ENCODE results near the gene SAMD4A.

Gene SAMD4A

DNA sequence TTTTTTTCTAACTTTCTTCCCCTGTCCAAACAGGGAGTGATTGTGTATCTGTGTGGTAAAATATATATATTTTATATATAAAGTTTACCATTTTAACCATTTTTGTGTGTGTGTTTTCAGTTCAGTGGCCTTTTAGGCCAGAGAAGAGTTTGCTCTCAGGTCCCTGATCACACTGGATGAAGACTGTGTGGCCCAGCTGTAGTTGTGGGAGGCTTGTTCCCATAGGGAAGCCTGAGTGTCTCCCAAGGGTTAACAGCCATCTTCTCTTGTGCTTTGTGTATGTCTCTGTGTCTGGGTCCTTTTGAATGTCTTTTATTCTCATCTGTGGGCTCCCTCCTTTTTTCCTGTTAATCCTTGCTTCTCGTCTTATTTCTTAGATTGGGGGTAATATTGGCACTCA, 33.8 kb upstream of the SAMD4A start:
- in situ Hi-C loops (cut with HindIII; ENCODE audit: low sequenced_read_pairs) = no loop called here
- H3K4me3 ChIP-seq (ENCODE audit: low read depth, low read length) = no peak overlapping the region
- TF ChIP-seq, protein P1, sequence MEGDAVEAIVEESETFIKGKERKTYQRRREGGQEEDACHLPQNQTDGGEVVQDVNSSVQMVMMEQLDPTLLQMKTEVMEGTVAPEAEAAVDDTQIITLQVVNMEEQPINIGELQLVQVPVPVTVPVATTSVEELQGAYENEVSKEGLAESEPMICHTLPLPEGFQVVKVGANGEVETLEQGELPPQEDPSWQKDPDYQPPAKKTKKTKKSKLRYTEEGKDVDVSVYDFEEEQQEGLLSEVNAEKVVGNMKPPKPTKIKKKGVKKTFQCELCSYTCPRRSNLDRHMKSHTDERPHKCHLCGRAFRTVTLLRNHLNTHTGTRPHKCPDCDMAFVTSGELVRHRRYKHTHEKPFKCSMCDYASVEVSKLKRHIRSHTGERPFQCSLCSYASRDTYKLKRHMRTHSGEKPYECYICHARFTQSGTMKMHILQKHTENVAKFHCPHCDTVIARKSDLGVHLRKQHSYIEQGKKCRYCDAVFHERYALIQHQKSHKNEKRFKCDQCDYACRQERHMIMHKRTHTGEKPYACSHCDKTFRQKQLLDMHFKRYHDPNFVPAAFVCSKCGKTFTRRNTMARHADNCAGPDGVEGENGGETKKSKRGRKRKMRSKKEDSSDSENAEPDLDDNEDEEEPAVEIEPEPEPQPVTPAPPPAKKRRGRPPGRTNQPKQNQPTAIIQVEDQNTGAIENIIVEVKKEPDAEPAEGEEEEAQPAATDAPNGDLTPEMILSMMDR (IDR thresholded peaks at IDR 0.05; ENCODE audit: low read depth, low read length, missing control alignments) = no peak
- DNase-seq (ENCODE audit: low read depth) = no peak

DNA sequence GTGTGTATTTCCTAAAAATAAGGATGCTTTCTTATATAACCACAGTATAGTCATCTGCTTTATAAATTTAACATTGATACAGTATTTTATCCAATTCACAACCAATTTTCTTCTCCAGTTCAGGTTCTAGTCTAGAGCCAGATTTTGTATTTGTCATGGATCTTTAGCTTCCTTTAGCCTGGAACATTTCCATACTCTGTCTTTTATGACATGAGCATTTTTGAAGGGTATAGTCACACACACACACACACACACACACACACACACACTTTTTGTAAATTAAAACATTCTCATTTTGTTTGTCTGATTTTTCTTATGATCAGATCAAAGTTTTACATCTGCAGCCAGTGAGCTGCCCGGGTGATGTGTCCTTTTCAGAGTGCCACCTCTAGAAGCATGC, 31.8 kb upstream of the SAMD4A start:
- no peak overlapping the region for H3K4me3 ChIP-seq (ENCODE audit: low read depth, low read length)
- in situ Hi-C loops (cut with HindIII; ENCODE audit: low sequenced_read_pairs) = no loop called here
- no peak for DNase-seq (ENCODE audit: low read depth)
- TF ChIP-seq, protein P1 (IDR thresholded peaks at IDR 0.05; ENCODE audit: low read depth, low read length, missing control alignments) = no peak

DNA sequence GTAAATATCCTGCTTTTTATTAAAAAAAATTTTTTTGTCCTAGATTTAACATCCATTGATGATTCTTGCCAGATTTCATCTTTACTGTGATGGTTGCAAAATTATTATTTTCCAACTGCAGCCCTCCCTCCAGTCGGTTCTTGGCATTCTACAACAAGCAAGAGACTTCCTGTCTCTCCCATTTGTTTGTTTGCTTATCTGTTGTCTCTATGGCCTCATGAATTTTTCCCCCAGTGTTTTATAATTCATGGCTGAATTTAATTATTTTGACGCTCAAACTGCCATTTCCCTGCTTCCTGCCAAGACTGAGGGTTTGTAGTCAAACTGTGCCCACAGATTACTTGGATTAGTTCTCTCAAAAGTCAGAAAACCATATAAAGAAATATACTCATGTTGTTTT, 31.3 kb upstream of the SAMD4A start:
- in situ Hi-C loops (cut with HindIII; ENCODE audit: low sequenced_read_pairs) = no loop called here
- TF ChIP-seq, protein P1 (IDR thresholded peaks at IDR 0.05; ENCODE audit: low read depth, low read length, missing control alignments) = no peak
- no peak for DNase-seq (ENCODE audit: low read depth)
- H3K4me3 ChIP-seq (ENCODE audit: low read depth, low read length) = no peak overlapping the region

DNA sequence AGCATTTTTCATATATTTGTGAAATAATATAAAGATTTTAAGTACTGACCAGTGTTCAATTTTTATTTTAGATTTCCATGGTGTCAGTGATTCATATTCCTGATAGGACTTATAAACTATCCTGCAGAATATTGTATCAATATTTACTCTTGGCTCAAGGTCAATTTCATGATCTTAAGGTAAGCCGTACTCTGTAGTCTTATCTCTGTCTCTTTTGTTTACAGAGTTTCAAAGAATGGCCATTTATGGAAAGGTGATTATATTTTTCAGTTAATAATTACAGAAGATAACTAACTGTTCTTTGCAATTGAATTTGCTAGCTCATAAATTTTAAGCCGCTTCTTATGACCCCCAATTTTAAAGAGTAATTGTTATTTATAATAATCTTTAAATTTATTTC, 29.3 kb upstream of the SAMD4A start:
- no peak overlapping the region for H3K4me3 ChIP-seq (ENCODE audit: low read depth, low read length)
- in situ Hi-C loops (cut with HindIII; ENCODE audit: low sequenced_read_pairs) = no loop called here
- TF ChIP-seq, protein P1 (IDR thresholded peaks at IDR 0.05; ENCODE audit: low read depth, low read length, missing control alignments) = no peak
- no peak for DNase-seq (ENCODE audit: low read depth)

DNA sequence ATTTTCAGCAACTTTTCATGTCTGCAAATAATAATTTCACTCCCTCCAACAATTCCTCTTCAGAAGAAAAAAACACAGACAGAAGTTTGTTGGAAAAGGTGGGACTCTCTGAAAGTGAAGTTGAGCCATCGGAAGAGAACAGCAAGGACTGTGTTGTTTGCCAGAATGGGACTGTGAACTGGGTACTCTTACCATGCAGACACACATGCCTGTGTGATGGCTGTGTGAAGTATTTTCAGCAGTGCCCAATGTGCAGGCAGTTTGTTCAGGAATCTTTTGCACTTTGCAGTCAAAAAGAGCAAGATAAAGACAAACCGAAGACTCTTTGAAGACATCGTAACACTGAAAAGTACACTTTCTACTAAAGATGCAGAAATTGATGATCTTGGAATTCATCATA, 28.9 kb upstream of the SAMD4A start:
- in situ Hi-C loops (cut with HindIII; ENCODE audit: low sequenced_read_pairs) = no loop called here
- no peak for DNase-seq (ENCODE audit: low read depth)
- no peak overlapping the region for H3K4me3 ChIP-seq (ENCODE audit: low read depth, low read length)
- TF ChIP-seq, protein P1 (IDR thresholded peaks at IDR 0.05; ENCODE audit: low read depth, low read length, missing control alignments) = no peak

DNA sequence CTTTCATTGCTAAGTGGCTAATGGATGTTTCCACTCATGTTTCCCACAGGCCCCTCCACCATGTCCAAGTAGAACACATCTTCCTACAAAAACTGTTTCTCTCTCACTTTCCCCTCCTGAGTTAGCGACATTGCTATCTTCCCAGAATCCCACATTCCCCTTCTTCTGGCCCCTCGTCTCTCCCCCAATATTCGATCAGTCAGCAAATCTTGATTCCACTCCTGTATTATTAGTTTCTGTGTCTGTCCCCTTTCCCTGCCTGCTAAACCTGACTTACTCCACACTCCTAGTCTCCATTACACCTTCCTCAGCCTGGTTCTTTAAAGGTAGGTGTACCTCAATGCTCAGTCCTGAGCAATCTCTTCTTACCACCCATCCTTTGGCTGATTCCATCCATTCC, 19.3 kb upstream of the SAMD4A start:
- in situ Hi-C loops (cut with HindIII; ENCODE audit: low sequenced_read_pairs) = no loop called here

More for the DNA sequence above, 19.3 kb upstream of the SAMD4A start:
- TF ChIP-seq, protein P1 (IDR thresholded peaks at IDR 0.05; ENCODE audit: low read depth, low read length, missing control alignments) = no peak
- H3K4me3 ChIP-seq (ENCODE audit: low read depth, low read length) = no peak overlapping the region
- DNase-seq (ENCODE audit: low read depth) = no peak
